ENCODE measurements around the gene KLK14.
A peak's percentile ranks its signal among the peaks of the same experiment; 100 is the strongest.

- TF ChIP-seq CTCF (IDR thresholded peaks at IDR 0.05; ENCODE audit: poor library complexity, severe bottlenecking) (no peak), POLR2AphosphoS5 (IDR thresholded peaks at IDR 0.05) (peak; percentile 1), RAD21 (conservative IDR thresholded peaks at IDR 0.05) (peak; percentile 8), REST (IDR thresholded peaks at IDR 0.05; ENCODE audit: borderline replicate concordance) (no peak), EZH2 (IDR thresholded peaks at IDR 0.05; ENCODE audit: borderline replicate concordance, insufficient read depth, low read length, poor library complexity, severe bottlenecking) (no peak), TAF1 (IDR thresholded peaks at IDR 0.05; ENCODE audit: low read depth) (no peak), EP300 (conservative IDR thresholded peaks at IDR 0.05; ENCODE audit: poor library complexity, severe bottlenecking) (peak; percentile 31)
These were observed 26.1 kb upstream of the KLK14 start for GRCh38 chr19:51108805-51109146.
